ENCODE measurements around the gene RASL11A.
"Not testable (repeated sequence)": the region's sequence is repeated elsewhere in the genome, so short reads cannot be mapped to it uniquely, and the experiment has no call there.

RASL11A gene

DNA sequence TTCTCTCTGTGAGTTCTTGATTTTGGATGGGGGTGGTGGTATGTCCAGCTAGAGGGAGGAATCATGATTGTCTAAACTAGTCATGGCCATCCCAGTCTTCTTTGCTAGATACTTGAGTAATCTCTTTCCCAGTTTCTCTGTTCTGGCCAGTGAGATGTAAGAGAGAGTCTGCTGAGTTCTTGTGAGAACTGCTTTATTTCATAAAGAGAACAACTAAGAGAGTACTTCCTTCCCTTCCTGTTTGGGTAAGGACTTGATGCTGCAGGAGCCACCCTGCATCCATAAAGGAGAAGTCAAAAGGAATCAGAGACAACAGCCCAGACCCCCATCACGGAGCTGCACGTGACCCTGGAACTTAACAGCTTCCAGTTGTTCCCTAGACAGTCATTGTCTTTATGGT, 3.0 kb upstream of the RASL11A start:
- DNase-seq (ENCODE audit: low spot score), result no peak

DNA sequence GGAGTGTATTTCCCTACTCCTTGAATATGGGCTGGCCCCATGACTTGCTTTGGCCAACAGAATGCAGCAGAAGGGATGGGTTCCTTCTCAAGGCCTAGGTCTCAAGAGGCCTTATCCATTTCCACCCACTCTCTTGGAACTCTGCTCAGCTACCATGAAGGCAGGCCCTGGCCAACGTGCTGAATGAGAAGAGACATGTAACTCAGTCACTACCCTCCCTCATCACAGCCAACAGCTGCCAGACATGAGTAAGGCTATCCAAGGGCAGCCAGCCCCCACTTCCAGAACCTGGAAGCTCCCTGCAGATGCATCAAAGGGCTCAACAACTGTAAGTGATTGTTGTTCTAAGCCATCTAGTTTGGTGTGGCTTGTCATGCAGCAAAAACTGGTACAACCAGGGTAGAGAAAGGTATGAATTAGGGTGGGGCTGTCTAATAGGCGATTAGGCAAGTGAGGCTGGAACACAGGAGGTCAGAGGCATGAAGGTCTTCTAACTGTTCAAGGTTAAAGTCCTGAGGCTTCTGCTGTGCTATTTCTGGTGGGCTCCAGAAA, 1.4 kb upstream of the RASL11A start:
- no peak for DNase-seq (ENCODE audit: low spot score)

DNA sequence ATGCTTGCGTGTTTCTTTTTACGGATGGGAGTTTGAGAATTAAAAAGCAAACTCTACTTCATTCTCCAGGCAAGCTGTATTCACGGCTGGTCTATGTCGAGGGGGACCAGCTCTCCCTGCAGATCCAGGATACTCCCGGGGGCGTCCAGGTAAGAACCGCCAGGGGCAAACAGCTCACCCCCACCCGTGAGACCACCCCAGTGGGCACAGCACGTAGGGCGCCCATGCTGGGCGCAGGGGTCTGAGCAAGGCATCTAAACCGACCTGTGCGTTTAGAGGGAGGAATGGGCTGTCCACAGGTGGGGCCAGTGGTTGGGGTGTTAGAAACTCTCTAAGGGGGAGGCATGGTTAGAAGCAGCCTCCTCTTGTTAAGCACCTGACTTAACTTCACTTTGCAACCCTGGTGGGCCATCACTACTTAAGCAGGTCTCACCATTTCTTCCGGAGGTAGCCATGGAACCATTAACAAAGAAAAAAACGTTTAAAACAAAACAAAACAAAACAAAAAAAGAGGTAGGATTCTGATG, 1.0 kb downstream of the RASL11A start:
- DNase-seq (ENCODE audit: low spot score), result no peak

DNA sequence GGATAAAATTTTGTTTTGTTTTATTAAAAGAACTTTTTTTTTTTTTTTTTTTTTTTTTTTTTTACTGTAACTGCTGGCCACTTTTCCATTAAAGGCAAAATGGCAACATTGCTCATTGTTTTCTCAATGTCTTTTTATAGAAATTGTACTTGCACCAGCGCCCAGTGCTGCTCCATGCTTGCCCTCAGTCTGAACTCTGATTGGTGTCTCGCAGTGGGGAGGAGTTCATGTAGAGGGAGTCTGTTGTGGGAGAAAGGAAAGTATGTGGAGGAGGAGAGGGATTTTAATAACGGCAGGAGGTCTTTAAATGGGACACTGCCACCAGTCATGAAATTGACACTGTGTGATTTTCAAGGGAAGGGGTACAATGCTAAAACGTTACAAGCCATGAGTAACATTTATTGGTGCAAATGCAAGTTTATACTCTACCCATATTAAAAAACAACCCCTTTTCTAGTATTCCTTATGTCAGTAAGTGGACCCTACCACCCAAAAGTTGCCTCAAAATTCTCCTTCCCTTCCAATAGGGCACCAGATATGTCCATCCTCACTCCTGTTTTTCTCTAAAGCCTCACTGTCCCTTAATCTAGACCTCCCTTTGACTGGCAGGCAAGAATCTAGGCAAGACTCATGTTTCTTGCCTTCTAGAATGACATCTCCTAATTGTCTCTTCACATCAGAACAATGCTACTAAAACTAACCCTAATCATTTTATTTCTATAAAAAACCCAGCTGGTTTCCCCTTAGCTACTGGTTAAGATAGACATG, 3.2 kb downstream of the RASL11A start:
- DNase-seq (ENCODE audit: low spot score), result no peak

DNA sequence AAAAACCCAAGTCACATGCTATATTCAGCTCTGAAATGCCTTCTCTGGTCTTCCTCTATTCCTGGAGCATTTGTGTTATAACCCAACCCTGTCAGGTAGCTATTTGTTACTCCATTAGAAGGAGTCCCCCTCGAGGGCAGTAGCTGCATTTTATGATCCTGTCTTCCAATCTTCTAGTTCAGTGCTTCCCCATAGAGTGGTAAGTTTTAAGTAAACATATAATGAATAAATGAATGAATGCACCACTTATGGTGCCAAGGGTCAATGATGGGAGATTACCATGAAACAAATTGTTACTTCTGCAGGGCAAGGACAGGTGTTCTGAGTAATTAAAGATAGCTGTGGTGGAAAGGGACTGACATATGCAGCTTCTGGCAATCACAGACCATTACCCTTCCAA, 4.0 kb downstream of the RASL11A start:
- DNase-seq (ENCODE audit: low spot score), result no peak

DNA sequence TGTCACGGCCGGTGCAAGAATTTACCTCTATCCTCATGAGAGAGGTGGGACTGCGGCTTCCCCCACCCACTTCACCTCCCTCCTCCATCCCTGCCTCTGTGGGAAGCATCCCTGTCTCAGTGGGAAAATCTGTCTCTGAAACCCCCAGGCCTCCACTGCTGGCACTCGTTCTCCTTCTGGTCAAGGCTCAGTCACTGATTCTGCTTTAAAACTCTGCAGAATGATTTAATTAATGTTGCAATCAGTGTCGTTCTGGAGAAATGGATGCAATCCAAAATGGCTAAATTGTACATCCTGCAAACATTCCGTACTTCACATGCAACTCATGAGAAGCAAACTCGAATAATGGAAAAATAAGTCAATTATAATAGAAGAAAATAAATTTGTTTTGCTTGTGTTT, 5.6 kb downstream of the RASL11A start:
- DNase-seq (ENCODE audit: low spot score), result peak; percentile 58

DNA sequence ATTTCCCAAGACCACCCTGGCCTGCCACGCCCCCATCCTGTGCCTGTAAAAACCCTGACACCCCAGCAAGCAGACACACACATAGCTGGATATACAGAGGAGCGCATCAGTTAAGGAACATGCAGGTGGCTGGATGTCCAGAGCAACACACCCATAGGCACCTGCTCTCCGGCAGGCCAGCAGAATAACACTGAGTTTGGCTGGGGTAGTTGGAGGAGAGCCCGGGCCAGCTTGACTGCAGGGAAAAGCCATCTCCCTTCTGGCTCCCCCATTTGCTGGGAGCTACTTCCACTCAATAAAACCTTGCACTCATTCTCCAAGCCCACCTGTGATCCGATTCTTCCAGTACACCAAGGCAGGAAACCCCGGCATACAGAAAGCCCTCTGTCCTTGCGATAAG, 8.9 kb downstream of the RASL11A start:
- DNase-seq (ENCODE audit: low spot score), result no peak

DNA sequence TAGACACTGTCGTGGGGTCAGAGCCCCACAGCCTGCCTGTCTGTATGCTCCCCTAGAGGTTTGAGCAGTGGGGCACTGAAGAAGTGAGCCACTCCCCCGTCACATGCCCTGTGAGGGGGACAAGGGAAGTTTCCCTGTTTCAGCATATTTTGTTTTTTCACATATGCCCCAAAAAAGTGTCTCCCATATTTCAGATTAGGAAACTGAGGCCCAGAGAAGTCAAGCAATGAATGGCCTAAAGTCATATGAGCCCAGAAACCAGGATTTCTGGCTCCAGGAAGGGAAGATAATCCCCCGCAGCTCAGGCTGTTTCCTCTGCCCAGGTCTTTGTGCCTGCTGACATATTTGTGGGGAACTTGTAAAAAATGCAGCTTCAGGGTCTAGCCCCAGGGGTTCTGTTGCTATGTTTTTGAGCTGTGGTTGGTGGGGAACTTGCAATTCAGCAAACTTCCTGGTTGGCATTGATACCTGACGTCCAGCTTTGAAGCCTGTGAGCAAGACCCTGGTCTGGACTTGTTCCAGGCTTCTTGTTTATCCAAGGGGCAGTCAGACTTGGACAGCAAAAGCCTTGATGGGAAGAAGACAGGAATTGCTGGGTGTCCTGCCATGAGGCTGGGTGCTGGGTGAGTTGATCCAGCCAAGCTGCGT, 9.5 kb downstream of the RASL11A start:
- DNase-seq (ENCODE audit: low spot score), result no peak

DNA sequence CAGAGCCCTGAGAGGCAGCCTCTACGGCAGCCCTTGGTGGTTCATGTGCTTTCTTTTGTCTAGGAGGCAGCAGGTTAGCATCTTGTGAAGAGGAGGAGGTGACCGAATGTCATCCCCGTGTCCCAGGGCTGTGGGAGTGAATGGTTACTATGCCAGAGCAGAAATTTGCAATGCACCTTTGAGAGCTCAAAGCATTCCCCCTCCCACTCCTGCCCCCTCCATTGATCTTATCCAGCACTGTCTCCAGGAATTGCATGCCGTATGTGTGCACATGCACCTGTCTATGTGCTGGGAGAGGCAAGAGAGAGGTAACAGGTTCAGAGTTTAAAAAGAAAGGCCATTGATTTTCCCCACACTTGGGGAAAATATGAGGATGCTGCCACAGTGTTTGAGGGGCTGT, 10.2 kb downstream of the RASL11A start:
- DNase-seq (ENCODE audit: low spot score), result no peak

DNA sequence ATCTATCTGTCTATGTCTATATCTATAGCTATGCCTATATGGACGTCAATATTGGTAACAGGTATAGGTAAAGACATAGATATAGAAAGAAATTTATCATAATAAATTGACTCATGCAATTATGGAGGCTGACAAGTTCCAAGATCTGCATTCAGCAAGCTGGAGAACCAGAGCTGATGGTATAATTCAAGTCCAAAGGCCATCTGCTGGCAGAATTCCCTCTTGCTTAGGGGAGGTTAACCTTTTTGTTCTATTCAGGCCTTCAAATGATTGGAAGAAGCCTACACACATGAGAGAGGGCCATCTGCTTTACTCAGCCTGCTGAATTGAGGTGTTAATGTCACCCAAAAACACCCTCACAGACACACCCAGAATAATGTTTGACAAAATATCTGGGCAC, 10.8 kb downstream of the RASL11A start:
- no peak for DNase-seq (ENCODE audit: low spot score)

DNA sequence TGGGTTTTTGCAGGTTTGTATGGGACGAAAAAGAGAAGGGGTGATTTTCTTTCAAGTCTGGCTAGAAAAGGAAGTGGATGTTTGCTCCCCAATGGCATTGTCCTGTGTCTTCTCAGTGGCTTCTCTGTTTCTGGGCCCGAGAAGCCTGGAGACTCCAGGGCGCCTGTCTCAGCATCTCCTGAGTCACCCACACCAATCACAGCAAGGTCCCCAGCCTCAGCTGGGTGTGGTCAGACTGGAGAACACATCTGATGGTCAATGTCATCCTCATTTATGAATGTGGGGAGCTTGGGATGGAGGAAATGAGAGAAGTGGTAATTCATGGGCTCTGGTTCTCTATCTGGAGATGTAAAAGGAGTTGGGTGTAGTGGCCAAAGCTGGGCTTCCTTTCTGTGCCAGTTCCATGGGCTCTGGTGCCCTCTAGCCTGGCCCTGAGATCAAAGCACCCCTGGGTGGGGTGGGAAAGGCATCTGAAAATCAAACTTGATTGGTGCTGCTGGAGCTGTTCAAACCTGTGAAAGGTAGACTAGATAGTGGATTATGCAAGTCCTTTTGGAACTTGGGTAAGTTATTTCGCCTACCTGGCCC, 13.4 kb downstream of the RASL11A start:
- peak; percentile 46 for DNase-seq (ENCODE audit: low spot score)

DNA sequence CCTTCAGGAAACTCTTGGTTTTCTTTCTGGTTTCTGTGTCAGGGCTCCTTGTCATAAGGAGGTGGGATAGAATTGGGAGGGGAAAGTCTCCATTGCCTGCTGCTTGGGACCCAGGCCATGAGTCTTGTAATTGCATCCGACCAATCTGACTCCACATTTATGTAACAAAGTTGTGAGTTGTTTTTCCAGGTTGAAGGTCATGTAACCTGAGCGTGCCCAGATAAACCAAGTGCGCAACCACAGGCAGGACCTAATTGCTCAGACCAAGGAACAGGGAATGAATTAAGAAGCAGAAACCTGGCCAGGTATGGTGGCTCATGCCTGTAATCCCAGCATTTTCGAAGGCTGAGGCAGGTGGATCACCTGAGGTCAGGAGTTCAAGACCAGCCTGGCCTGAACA, 17.8 kb downstream of the RASL11A start:
- DNase-seq (ENCODE audit: low spot score), result no peak

DNA sequence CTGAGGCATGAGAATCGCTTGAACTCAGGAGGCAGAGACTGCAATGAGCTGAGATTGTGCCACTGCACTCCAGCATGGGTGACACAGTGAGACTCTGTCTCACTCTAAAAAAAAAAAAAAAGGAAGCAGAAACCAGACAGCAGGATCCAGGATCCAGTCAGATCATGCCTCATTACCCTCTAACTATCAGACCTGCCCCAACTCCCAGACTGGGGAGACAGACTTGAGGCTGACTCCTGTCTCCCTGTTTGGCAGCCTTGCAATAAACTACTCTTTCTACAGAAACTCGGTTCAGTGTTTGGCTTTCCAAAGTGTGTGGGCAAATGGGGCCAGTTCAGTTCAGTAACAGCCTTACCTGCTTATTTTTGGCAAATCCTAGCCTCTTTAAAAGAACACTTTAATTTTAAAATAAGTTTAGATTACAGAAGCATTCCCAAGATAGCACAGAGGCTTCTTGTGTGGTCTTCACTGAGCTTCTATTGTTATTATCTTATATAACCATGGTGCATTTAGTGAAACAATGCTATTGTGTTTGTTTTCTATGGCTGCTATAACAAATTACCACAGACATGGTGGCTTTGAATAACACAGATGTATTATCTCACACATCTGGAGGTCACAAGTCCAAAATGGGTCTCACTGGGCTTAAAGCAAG, 18.5 kb downstream of the RASL11A start:
- no peak for DNase-seq (ENCODE audit: low spot score)

DNA sequence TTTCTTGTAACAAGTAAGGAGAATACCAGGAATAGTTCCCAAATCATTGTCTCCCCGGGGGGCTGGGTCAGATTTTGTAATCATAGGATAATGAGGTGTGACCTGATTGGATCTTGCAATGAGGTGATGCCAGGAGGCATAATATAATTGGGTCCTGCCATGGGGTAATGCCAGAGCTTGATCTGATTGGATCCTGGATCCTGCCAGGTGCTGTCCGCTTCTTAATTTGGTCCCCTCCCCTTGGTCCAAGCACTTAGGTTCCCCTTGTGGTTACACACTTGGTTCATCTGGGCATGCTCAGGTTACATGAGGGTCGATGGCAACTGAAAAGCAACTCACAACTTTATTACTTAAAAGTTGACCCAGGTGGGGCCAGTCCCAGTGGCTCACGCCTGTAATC, 20.1 kb downstream of the RASL11A start:
- DNase-seq (ENCODE audit: low spot score), result no peak

DNA sequence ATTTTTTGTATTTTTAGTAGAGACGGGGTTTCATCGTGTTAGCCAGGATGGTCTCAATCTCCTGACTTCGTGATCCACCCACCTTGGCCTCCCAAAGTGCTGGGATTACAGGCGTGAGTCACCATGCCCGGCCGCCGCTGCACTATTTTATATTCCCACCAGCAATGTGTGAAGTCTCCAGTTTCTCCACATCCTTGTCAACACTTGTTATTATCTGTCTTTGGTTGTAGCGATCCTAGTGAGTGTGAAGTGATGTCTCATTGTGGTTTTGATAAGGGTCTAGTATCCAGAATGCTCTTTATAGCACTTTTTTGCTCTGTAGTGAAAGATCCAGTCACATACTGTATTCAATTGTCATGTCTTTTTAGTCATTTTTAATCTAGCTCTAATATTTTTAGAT, 21.3 kb downstream of the RASL11A start:
- not testable (repeated sequence) for DNase-seq (ENCODE audit: low spot score)

DNA sequence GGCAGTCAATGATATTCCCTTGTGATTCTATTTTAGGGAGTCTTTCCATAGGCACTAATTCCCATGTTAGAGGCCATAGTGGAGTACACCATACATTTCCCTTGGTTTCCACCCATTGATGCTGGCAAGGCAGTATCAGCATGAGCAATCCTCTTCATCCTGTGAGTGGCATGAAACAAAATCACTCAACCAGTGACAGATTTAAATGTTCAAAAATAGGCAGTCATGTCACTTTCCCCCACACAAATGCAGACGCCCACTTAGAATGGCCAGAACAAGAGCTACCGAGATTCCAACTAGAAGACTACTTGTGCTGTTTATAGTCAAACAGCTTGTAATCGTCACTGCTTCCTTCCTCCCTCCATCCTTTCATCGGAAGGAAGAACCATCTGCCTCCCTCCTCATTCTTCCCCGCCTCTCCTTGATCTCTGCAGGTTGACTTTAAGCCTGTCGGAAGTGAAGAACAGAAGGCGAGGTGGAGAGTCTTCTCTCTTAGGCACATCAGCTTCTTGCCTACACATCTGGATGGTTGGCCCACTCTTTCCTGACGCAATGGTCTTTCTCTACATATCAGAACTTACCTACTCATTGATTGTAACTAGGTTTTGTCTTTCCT, 22.6 kb downstream of the RASL11A start:
- no peak for DNase-seq (ENCODE audit: low spot score)

DNA sequence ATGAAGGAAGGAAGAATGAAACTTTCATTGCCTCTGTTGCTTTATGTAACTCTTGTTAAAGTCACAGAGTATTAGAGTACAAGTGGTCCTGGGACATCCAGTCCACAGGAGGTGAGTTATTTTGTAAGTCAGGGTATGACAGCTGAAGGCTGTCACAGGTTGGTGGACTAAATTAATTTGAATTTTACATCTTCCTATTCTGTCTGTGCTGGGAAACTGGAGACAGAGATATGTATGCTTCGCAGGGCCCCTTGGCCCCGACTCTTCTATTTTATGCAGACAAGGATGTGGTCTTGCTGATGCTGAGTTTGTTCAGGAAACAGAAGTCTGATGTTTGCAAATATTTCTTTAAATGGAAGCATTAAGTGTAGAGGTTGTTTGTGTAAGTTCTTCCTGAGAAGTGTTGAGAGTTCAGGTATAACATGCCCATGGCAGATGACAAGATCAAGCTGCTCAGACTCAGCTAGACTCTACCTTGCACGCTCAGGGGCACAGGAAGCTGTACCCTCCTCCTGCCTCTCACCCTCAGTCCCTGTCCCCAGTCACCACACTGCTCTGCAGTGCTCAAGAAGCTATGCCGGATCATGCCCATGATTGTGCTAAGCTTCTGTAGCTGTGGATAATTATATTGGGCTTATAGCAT, 23.4 kb downstream of the RASL11A start:
- DNase-seq (ENCODE audit: low spot score), result no peak

DNA sequence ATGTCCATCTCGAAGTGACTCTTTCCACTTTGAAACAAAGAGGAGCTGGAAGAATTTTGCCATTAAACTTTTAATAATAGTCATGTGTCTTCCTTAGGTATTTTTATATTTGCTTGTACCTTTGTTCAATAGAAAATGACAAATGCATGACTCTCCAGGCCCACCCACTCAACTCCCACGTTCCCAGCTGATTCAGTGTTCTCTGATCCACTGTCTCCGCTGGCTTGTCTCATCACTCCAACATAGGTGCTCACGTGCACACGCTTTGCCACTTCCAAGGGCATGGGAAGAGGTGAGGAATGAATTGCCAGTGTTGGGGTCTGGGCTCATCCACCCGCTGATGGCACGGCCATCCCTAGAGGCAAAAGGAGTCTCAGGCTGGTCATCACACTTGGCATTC, 24.5 kb downstream of the RASL11A start:
- no peak for DNase-seq (ENCODE audit: low spot score)

DNA sequence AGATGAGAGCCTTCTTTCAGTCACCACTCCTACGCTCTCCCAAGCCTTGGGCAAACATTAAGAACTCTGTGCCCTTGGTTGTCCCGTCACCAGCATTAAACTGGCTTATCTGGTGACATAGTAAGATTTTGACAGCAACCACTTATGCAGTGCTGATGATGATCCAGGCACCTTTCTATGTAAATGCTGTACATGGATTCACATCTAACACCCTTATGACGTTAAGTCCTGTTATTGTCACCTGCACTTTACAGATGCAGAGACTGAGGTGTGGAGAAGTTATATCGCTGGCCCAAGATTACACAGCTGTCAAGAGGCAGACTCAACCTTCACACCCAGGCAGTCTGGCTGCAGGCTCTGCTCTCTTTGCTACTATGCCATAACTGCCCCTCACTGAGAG, 25.0 kb downstream of the RASL11A start:
- no peak for DNase-seq (ENCODE audit: low spot score)

DNA sequence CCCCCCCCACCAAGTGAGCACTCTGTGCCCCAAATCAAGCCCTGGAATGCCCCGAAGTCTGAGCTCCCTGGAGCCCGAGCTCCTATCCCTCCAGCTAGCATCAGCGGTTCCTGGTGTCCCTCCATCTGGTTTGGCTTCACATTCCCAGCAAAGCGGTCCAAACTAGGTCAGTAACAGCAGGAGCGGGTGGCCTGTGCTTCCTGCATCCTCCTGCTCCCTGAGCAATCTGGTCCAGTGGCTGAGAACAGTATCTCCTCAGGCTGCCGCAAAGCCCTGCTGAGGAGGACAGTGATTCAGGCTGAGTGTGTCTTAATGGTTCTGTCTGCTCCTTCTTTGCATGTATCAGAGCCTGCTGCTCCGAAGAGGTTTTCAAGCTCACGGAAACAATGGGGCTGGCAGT, 25.9 kb downstream of the RASL11A start:
- DNase-seq (ENCODE audit: low spot score), result no peak

DNA sequence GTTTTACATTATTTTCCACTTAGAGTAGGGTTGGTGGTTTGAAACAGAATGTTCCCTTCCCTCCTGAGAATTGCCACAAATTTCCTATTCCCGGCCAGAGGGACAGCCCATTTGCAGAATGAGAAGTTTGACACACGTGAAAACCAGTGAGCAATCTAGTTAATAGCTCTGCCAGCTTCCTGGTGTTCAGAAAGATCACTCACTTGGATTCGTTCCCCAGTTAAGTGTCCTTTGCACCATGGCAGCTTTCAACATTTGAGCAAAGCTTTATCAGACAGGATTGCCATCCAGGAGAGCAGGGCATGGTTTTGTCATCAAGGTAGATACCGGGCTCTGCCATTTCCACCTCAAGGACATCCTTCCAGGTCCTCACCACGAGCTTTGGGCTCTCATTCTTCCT, 28.2 kb downstream of the RASL11A start:
- no peak for DNase-seq (ENCODE audit: low spot score)

DNA sequence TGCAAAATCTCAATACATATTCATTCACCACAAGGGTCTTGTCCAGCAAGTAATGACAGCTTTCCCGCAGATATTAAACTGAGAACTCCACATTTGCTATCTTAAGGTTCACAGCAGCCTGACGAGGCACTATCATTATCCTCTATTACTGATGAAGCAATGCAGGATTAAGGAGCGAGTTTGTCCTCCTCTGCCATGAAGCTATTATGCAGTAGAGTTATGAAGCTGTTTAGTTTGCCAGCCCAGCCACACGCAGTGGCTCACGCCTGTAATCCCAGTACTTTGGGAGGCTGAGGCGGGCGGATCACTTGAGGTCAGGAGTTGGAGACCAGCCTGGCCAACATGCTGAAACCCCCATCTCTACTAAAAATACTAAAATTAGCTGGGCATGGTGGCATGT, 29.8 kb downstream of the RASL11A start:
- not testable (repeated sequence) for DNase-seq (ENCODE audit: low spot score)

Measured in AG20443 (cell line).